ENCODE measurements around the gene PLPP3.

DNA sequence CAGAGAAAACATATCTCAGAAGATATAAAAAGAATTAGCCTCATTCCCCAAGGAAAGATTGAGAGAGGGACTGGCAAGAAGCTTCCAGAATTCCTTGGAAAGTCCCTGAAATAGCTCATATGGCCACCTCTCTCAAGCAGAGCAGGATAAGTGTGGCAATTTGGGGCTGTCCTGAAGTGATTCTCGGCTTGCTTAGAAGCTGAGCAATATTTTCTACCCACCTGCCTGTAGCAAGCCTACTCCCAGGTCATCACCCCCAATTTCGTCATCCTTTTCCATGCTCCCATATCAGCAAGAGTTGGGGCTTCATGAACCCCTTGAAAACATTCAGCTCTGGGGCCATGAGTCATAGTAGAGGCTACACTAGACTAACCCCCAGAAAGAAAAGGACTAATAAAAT is 131.5 kb downstream of the PLPP3 start:
- TF ChIP-seq POLR2A (IDR thresholded peaks at IDR 0.05) = no peak
- TF ChIP-seq, protein P1, sequence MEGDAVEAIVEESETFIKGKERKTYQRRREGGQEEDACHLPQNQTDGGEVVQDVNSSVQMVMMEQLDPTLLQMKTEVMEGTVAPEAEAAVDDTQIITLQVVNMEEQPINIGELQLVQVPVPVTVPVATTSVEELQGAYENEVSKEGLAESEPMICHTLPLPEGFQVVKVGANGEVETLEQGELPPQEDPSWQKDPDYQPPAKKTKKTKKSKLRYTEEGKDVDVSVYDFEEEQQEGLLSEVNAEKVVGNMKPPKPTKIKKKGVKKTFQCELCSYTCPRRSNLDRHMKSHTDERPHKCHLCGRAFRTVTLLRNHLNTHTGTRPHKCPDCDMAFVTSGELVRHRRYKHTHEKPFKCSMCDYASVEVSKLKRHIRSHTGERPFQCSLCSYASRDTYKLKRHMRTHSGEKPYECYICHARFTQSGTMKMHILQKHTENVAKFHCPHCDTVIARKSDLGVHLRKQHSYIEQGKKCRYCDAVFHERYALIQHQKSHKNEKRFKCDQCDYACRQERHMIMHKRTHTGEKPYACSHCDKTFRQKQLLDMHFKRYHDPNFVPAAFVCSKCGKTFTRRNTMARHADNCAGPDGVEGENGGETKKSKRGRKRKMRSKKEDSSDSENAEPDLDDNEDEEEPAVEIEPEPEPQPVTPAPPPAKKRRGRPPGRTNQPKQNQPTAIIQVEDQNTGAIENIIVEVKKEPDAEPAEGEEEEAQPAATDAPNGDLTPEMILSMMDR (IDR thresholded peaks at IDR 0.05) = no peak

Measured in lower leg skin (tissue), 3 donors.